Liver (tissue), 9 donors: ENCODE data around the gene ENTPD7. TPM values are rescaled to one million over a fixed set of nuclear protein-coding genes. Genes with fewer than 3 reads are reported as not detected.
"Not testable (repeated sequence)": the region's sequence is repeated elsewhere in the genome, so short reads cannot be mapped to it uniquely, and the experiment has no call there.

Experiments
- DNase-seq: peaks from one replicate; pipeline ENCODE4 v3.0.0-alpha.2; 2017; ENCODE audit warnings: low spot score
- H3K27ac ChIP-seq, 2 donors: one replicate each; pipeline ENCODE4 v1.7.0; 2013; ENCODE audit warnings: inconsistent platforms in 2 of 2, low read length in 2 of 2, control low read depth in 1 of 2, low read depth in 1 of 2, mild to moderate bottlenecking in 1 of 2
- H3K27me3 ChIP-seq, 4 donors: one replicate each; pipeline versions ENCODE4 v1.6.1 to v1.7.0; 2013; ENCODE audit warnings: low read length in 3 of 4, inconsistent platforms in 1 of 4, mild to moderate bottlenecking in 1 of 4, moderate library complexity in 1 of 4; ENCODE audit not compliant: control insufficient read depth in 4 of 4, insufficient read depth in 4 of 4
- H3K36me3 ChIP-seq, 4 donors: one replicate each; pipeline versions ENCODE4 v1.6.1 to v1.7.0; 2013; ENCODE audit warnings: low read length in 3 of 4, mild to moderate bottlenecking in 3 of 4, low read depth in 1 of 4, moderate library complexity in 1 of 4; ENCODE audit not compliant: control insufficient read depth in 4 of 4, insufficient read depth in 3 of 4
- H3K4me1 ChIP-seq, 4 donors: one replicate each; pipeline versions ENCODE4 v1.6.1 to v1.7.0; 2013; ENCODE audit warnings: low read length in 3 of 4, mild to moderate bottlenecking in 3 of 4, moderate library complexity in 1 of 4; ENCODE audit not compliant: control insufficient read depth in 4 of 4, insufficient read depth in 4 of 4
- H3K4me3 ChIP-seq, 3 donors: one replicate each; pipeline versions ENCODE4 v1.6.1 to v1.7.0; 2013; ENCODE audit warnings: low read length in 3 of 3, control low read depth in 1 of 3, low read depth in 1 of 3, mild to moderate bottlenecking in 1 of 3
- H3K9ac ChIP-seq, 2 donors: one replicate each; pipeline ENCODE4 v1.7.0; 2013; ENCODE audit warnings: low read length in 2 of 2, mild to moderate bottlenecking in 2 of 2, moderate library complexity in 2 of 2, control low read depth in 1 of 2, low read depth in 1 of 2
- H3K9me3 ChIP-seq, 4 donors: one replicate each; pipeline versions ENCODE4 v1.6.1 to v1.7.0; 2013; ENCODE audit warnings: low read length in 3 of 4; ENCODE audit not compliant: control insufficient read depth in 4 of 4
- EGR1 ChIP-seq, 2 donors: IDR thresholded peaks; 2 replicates each; pipeline ENCODE4 v1.6.1; 2016 to 2018; ENCODE audit warnings: antibody characterized with exemption in 2 of 2, low read depth in 2 of 2
- FOXA1 ChIP-seq: IDR thresholded peaks from 2 replicates; pipeline ENCODE4 v1.6.1; 2016; ENCODE audit warnings: antibody characterized with exemption
- FOXA2 ChIP-seq: IDR thresholded peaks from 2 replicates; pipeline ENCODE4 v1.6.1; 2016; ENCODE audit warnings: antibody characterized with exemption
- GABPA ChIP-seq, 2 donors: IDR thresholded peaks in 1 of 2; conservative IDR thresholded peaks in 1 of 2; 2 replicates each; pipeline ENCODE4 v1.6.1; 2016; ENCODE audit warnings: antibody characterized with exemption in 2 of 2, mild to moderate bottlenecking in 1 of 2, moderate library complexity in 1 of 2
- HNF4A ChIP-seq, 2 donors: conservative IDR thresholded peaks; 2 replicates each; pipeline ENCODE4 v1.6.1; 2016; ENCODE audit warnings: antibody characterized with exemption in 2 of 2, mild to moderate bottlenecking in 2 of 2
- HNF4G ChIP-seq: IDR thresholded peaks from 2 replicates; pipeline ENCODE4 v1.6.1; 2016; ENCODE audit warnings: antibody characterized with exemption
- JUND ChIP-seq, 2 donors: IDR thresholded peaks; 2 replicates each; pipeline ENCODE4 v1.6.1; 2016; ENCODE audit warnings: antibody characterized with exemption in 2 of 2
- RXRA ChIP-seq, 2 donors: IDR thresholded peaks; 2 replicates each; pipeline ENCODE4 v1.6.1; 2017 to 2018; ENCODE audit warnings: antibody characterized with exemption in 2 of 2, mild to moderate bottlenecking in 1 of 2
- SP1 ChIP-seq: IDR thresholded peaks from 2 replicates; pipeline ENCODE4 v1.6.1; 2018; ENCODE audit warnings: antibody characterized with exemption, mild to moderate bottlenecking
- TAF1 ChIP-seq: conservative IDR thresholded peaks from 2 replicates; pipeline ENCODE4 v1.6.1; 2016; ENCODE audit warnings: antibody characterized with exemption, mild to moderate bottlenecking
- YY1 ChIP-seq: IDR thresholded peaks from 2 replicates; pipeline ENCODE4 v1.6.1; 2016; ENCODE audit warnings: antibody characterized with exemption, mild to moderate bottlenecking
- WGBS: extraction: QIAGEN DNeasy Blood & Tissue Kit; methylation state at CpG from one replicate; pipeline ENCODE4 v1.1.7; 2013; 5-methylcytosine and 5-hydroxymethylcytosine counted together
- polyA plus RNA-seq, 2 donors: library from polyadenylated mRNA; stranded (reverse) in 1 of 2; unstranded in 1 of 2; fragments of 200-250 nt in 1 of 2; fragments of >200 nt in 1 of 2; fragmentation: Nextera tagmentation in 1 of 2; extraction: Ambion mirVana in 1 of 2; gene quantifications; one replicate each; pipeline versions ENCODE4 v1.2.1 to v1.2.3, GENCODE V29; 2013 to 2015
- total RNA-seq, 2 donors: library from RNA; depleted of rRNA; stranded (reverse); fragments of >200 nt; gene quantifications; one replicate each; pipeline ENCODE4 v1.2.3, GENCODE V29; 2014
- TF ChIP-seq, protein P1 (sequence below): IDR thresholded peaks from 2 replicates; pipeline ENCODE4 v1.6.1; 2016; ENCODE audit warnings: antibody characterized with exemption, mild to moderate bottlenecking
- TF ChIP-seq, protein P2 (sequence below): fragments of 150-350 bp; IDR thresholded peaks from 2 replicates; pipeline ENCODE4 v1.5.1; 2017; ENCODE audit warnings: improper control_type of control experiment, low read depth, low read length; ENCODE audit not compliant: missing input control
- TF ChIP-seq, protein P3 (sequence below): IDR thresholded peaks from 2 replicates; pipeline ENCODE4 v1.6.1; 2016; ENCODE audit warnings: antibody characterized with exemption
- donor health status: healthy.
- donor health status: healthy.
- donor health status: healthy.
- donor health status: healthy.
- donor health status: healthy.

The ENTPD7 gene
- total and polyA plus RNA-seq, 4 donors, result 2.0 to 27.2 (median 12.1) TPM

DNA sequence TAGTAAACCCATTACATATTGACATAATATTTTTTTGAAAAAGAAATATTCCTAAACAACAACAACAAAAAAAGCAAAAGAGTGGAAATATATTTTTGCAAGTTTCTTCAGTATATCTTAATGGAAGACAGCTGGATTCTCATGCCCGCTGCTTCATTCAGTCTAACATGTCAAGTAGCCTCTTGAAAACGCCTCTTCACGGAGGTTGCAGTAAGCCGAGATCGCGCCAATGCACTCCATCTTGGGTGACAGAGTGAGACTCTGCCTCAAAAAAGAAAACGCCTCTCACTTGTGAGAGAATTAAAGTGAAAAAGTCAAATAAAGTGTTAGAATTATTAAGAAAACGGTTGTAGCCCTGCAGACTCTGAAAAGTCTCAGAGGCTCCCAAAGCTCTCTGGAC, 74.1 kb downstream of the ENTPD7 start:
- DNase-seq, result no peak
- Histone ChIP-seq H3K9ac (no peak overlapping the region), H3K27me3 (no peaks in the 10 kb centered on the region), H3K9me3 (no peaks in the 10 kb centered on the region), H3K4me1 (peaks cover 2 to 22% (median 11%) of the 10 kb centered on the region in 4 donors), H3K27ac (no peak overlapping the region), H3K4me3 (no peak overlapping the region), H3K36me3 (peaks cover 0 to 18% (median 10%) of the 10 kb centered on the region in 4 donors)
- 92% methylated on average over 8 of the region's 8 CpGs for WGBS
- TF ChIP-seq EGR1 (IDR thresholded peaks at IDR 0.05; ENCODE audit: low read depth in 2 of 2) (no peak), JUND (IDR thresholded peaks at IDR 0.05) (no peak), HNF4A (conservative IDR thresholded peaks at IDR 0.05) (no peak), FOXA2 (no peak), TAF1 (no peak)

DNA sequence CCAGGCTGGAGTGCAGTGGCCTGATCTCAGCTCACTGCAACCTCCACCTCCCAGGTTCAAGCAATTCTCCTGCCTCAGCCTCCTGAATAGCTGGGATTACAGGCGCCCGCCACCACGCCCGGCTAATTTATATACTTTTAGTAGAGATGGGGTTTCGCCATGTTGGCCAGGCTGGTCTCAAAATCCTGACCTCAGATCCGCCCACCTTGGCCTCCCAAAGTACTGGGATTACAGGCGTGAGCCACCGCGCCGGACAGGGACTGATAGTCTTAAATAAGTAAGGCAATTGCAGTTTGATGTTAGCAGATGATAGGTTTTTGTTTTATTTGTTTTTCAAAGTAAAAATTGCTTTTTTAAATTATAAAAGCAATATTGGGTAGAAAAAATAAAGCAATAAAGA, 74.8 kb downstream of the ENTPD7 start:
- not testable (repeated sequence) for H3K9ac ChIP-seq

DNA sequence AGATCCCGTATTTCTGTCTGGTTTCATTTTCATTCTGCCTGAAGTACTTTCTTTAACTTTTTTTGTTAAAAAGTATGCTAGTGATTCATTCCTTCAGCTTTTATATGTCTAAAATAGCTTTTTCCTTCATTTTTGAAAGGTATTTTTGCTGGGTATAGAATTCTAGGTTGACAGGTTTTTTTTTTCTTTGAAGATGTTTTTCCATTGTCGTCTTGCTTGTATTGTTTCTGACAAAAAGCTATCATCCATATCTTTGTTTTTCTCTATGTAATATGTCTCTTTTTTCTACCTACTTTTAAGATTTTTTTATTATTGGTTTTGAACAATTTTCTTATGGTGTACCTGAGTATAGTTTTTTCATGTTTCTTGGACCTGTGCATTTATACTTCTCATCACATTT, 81.0 kb downstream of the ENTPD7 start:
- H3K9ac ChIP-seq, result no peak overlapping the region
- DNase-seq, result no peak
- H3K4me1 ChIP-seq, result peaks cover 0 to 6% (median 4%) of the 10 kb centered on the region in 4 donors
- no peak overlapping the region for H3K27ac ChIP-seq
- peaks cover 6 to 71% (median 47%) of the 10 kb centered on the region in 4 donors for H3K36me3 ChIP-seq
- 97% methylated on average over 2 of the region's 2 CpGs for WGBS
- no peak overlapping the region for H3K4me3 ChIP-seq
- H3K9me3 ChIP-seq, result no peaks in the 10 kb centered on the region
- TF ChIP-seq RXRA (IDR thresholded peaks at IDR 0.05) (no peak), FOXA1 (no peak), SP1 (no peak), FOXA2 (no peak), JUND (IDR thresholded peaks at IDR 0.05) (no peak), HNF4G (no peak), YY1 (no peak), EGR1 (IDR thresholded peaks at IDR 0.05; ENCODE audit: low read depth in 2 of 2) (no peak), GABPA (IDR thresholded peaks at IDR 0.05 in 1 of 2, conservative IDR thresholded peaks at IDR 0.05 in 1 of 2) (no peak)
- TF ChIP-seq, protein P1, sequence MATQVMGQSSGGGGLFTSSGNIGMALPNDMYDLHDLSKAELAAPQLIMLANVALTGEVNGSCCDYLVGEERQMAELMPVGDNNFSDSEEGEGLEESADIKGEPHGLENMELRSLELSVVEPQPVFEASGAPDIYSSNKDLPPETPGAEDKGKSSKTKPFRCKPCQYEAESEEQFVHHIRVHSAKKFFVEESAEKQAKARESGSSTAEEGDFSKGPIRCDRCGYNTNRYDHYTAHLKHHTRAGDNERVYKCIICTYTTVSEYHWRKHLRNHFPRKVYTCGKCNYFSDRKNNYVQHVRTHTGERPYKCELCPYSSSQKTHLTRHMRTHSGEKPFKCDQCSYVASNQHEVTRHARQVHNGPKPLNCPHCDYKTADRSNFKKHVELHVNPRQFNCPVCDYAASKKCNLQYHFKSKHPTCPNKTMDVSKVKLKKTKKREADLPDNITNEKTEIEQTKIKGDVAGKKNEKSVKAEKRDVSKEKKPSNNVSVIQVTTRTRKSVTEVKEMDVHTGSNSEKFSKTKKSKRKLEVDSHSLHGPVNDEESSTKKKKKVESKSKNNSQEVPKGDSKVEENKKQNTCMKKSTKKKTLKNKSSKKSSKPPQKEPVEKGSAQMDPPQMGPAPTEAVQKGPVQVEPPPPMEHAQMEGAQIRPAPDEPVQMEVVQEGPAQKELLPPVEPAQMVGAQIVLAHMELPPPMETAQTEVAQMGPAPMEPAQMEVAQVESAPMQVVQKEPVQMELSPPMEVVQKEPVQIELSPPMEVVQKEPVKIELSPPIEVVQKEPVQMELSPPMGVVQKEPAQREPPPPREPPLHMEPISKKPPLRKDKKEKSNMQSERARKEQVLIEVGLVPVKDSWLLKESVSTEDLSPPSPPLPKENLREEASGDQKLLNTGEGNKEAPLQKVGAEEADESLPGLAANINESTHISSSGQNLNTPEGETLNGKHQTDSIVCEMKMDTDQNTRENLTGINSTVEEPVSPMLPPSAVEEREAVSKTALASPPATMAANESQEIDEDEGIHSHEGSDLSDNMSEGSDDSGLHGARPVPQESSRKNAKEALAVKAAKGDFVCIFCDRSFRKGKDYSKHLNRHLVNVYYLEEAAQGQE, result no peak
- TF ChIP-seq, protein P2, sequence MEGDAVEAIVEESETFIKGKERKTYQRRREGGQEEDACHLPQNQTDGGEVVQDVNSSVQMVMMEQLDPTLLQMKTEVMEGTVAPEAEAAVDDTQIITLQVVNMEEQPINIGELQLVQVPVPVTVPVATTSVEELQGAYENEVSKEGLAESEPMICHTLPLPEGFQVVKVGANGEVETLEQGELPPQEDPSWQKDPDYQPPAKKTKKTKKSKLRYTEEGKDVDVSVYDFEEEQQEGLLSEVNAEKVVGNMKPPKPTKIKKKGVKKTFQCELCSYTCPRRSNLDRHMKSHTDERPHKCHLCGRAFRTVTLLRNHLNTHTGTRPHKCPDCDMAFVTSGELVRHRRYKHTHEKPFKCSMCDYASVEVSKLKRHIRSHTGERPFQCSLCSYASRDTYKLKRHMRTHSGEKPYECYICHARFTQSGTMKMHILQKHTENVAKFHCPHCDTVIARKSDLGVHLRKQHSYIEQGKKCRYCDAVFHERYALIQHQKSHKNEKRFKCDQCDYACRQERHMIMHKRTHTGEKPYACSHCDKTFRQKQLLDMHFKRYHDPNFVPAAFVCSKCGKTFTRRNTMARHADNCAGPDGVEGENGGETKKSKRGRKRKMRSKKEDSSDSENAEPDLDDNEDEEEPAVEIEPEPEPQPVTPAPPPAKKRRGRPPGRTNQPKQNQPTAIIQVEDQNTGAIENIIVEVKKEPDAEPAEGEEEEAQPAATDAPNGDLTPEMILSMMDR, result no peak
- TF ChIP-seq, protein P3, sequence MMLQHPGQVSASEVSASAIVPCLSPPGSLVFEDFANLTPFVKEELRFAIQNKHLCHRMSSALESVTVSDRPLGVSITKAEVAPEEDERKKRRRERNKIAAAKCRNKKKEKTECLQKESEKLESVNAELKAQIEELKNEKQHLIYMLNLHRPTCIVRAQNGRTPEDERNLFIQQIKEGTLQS, result no peak
- no peaks in the 10 kb centered on the region for H3K27me3 ChIP-seq

More for the DNA sequence above, 74.8 kb downstream of the ENTPD7 start:
- not testable (repeated sequence) for H3K27ac ChIP-seq, H3K4me3 ChIP-seq, H3K9me3 ChIP-seq, DNase-seq, H3K27me3 ChIP-seq
- peaks cover 0 to 24% (median 6%) of the 10 kb centered on the region in 4 donors for H3K36me3 ChIP-seq
- 98% methylated on average over 10 of the region's 10 CpGs for WGBS
- H3K4me1 ChIP-seq, result peaks cover 2 to 22% (median 11%) of the 10 kb centered on the region in 4 donors
